CD4-positive, alpha-beta memory T cell (primary cell): Measurements from ENCODE around the gene PRDM2. TPM values are rescaled to one million over a fixed set of nuclear protein-coding genes. Genes with fewer than 3 reads are reported as not detected.

Source experiments
- CTCF ChIA-PET: fragments of 350-600 bp; sonication (Branson Sonifier 250); formaldehyde crosslinking; loops from one replicate; lab custom pipeline; 2021; ENCODE audit warnings: inconsistent platforms; ENCODE audit not compliant: partially characterized antibody; lab: Charles Lee
- POLR2A ChIA-PET: fragments of 350-600 bp; sonication (Branson Sonifier 250); formaldehyde crosslinking; loops from one replicate; lab custom pipeline; 2021; ENCODE audit not compliant: partially characterized antibody; lab: Charles Lee
- DNase-seq, 5 donors: peaks; one replicate each; pipeline versions ENCODE4 v3.0.0 to v3.0.0-alpha.2; 2020 to 2022; ENCODE audit warnings: mixed read lengths in 1 of 5
- H3K27ac ChIP-seq: one replicate; pipeline ENCODE4 v1.7.0; 2013; ENCODE audit warnings: low read depth, low read length
- H3K27me3 ChIP-seq: 2 replicates; pipeline ENCODE4 v1.7.0; 2013; ENCODE audit warnings: mild to moderate bottlenecking, low read length, moderate library complexity; ENCODE audit not compliant: insufficient read depth
- H3K36me3 ChIP-seq: 2 replicates; pipeline ENCODE4 v1.7.0; 2013; ENCODE audit warnings: mild to moderate bottlenecking, low read length, moderate library complexity; ENCODE audit not compliant: insufficient read depth
- H3K4me1 ChIP-seq: 2 replicates; pipeline ENCODE4 v1.7.0; 2013; ENCODE audit warnings: mild to moderate bottlenecking, low read length, moderate library complexity; ENCODE audit not compliant: insufficient read depth
- H3K4me3 ChIP-seq, 2 donors: one replicate each; pipeline ENCODE4 v1.7.0; 2013; ENCODE audit warnings: low read length in 2 of 2, mild to moderate bottlenecking in 1 of 2
- H3K9me3 ChIP-seq, 2 donors: one replicate each; pipeline ENCODE4 v1.7.0; 2013; ENCODE audit warnings: low read length in 2 of 2, control low read depth in 1 of 2; ENCODE audit not compliant: control insufficient read depth in 1 of 2
- H3K27ac Mint-ChIP-seq, 7 donors: one replicate each; pipeline ENCODE4 v1.8.0; 2020 to 2021; ENCODE audit warnings: mixed read lengths in 7 of 7, mild to moderate bottlenecking in 6 of 7, inconsistent platforms in 3 of 7, moderate library complexity in 3 of 7
- H3K27me3 Mint-ChIP-seq, 2 donors: one replicate each; pipeline ENCODE4 v1.8.0; 2020 to 2021; ENCODE audit warnings: mixed read lengths in 2 of 2
- H3K36me3 Mint-ChIP-seq, 2 donors: one replicate each; pipeline ENCODE4 v1.8.0; 2020 to 2021; ENCODE audit warnings: mixed read lengths in 2 of 2, inconsistent platforms in 1 of 2, mild to moderate bottlenecking in 1 of 2
- H3K4me1 Mint-ChIP-seq, 4 donors: one replicate each; pipeline ENCODE4 v1.8.0; 2020 to 2021; ENCODE audit warnings: mixed read lengths in 4 of 4, mild to moderate bottlenecking in 1 of 4
- H3K4me3 Mint-ChIP-seq, 8 donors: one replicate each; pipeline ENCODE4 v1.8.0; 2020 to 2021; ENCODE audit warnings: mixed read lengths in 8 of 8, mild to moderate bottlenecking in 7 of 8, moderate library complexity in 6 of 8, inconsistent platforms in 3 of 8
- H3K9me3 Mint-ChIP-seq, 8 donors: one replicate each; pipeline ENCODE4 v1.8.0; 2020 to 2021; ENCODE audit warnings: mixed read lengths in 8 of 8, mild to moderate bottlenecking in 5 of 8, inconsistent platforms in 3 of 8, moderate library complexity in 1 of 8
- intact Hi-C: fragments of 100-400 bp; cut with micrococcal nuclease; formaldehyde crosslinking; loops from one replicate; pipeline ENCODE4 v1.15.1; 2023
- polyA plus RNA-seq, 2 donors: library from polyadenylated mRNA; unstranded; fragments of 300-500 nt; fragmentation: Illumina TruSeq; gene quantifications; one replicate each; pipeline ENCODE4 v1.2.3, GENCODE V29; 2021
- total RNA-seq, 2 experiments: library from RNA; stranded (reverse); gene quantifications; one replicate each; pipeline ENCODE4 v1.2.3, GENCODE V29; 2021

PRDM2 gene
- total and polyA plus RNA-seq, 4 experiments from 2014 or later = 6.7 to 118 (median 68.3) TPM

- peak overlapping the region in 1 of 7 donors; percentile 61 for H3K27ac Mint-ChIP-seq
- no peak for DNase-seq
- Histone ChIP-seq H3K4me3 (no peak overlapping the region), H3K36me3 (no peaks in the 10 kb centered on the region), H3K27ac (no peak overlapping the region), H3K9me3 (no peaks in the 10 kb centered on the region), H3K4me1 (peaks cover 9% of the 10 kb centered on the region), H3K27me3 (no peaks in the 10 kb centered on the region)
- H3K27me3 Mint-ChIP-seq = no peaks in the 10 kb centered on the region
- intact Hi-C loops = no loop called here
- H3K36me3 Mint-ChIP-seq = peaks cover 11 to 26% of the 10 kb centered on the region in 2 donors
- ChIA-PET POLR2A (interaction anchor here (1.0 kb wide), 1 partner anchor 67 kb away, joined by 4 read pairs; no protein-coding TSS in a partner anchor), CTCF (interaction anchor here (1.0 to 3.5 kb wide), 3 partner anchors 9 to 151 kb away, joined by 3 to 24 read pairs (median 6); no protein-coding TSS in a partner anchor)
- no peaks in the 10 kb centered on the region for H3K9me3 Mint-ChIP-seq
- no peak overlapping the region for H3K4me3 Mint-ChIP-seq
- H3K4me1 Mint-ChIP-seq = peaks cover 9 to 23% (median 14%) of the 10 kb centered on the region in 4 donors
Observed at GRCh38 chr1:13816016-13816760, 116.2 kb downstream of the PRDM2 start.

- Histone ChIP-seq H3K4me3 (no peak overlapping the region), H3K4me1 (peaks cover 7% of the 10 kb centered on the region), H3K9me3 (no peaks in the 10 kb centered on the region), H3K27me3 (no peaks in the 10 kb centered on the region), H3K27ac (no peak overlapping the region), H3K36me3 (no peaks in the 10 kb centered on the region)
- peaks cover 4 to 11% (median 8%) of the 10 kb centered on the region in 4 donors for H3K4me1 Mint-ChIP-seq
- no peak for DNase-seq
- no peaks in the 10 kb centered on the region for H3K27me3 Mint-ChIP-seq
- intact Hi-C loops = no loop called here
- H3K4me3 Mint-ChIP-seq = no peak overlapping the region
- ChIA-PET POLR2A (no interaction called here), CTCF (no interaction called here)
- peak overlapping the region in 1 of 7 donors; percentile 73 for H3K27ac Mint-ChIP-seq
- peaks cover 22 to 35% of the 10 kb centered on the region in 2 donors for H3K36me3 Mint-ChIP-seq
- H3K9me3 Mint-ChIP-seq = no peaks in the 10 kb centered on the region
Observed at GRCh38 chr1:13817906-13818305, 117.9 kb downstream of the PRDM2 start.

GRCh38 chr1:13818926-13819325, 118.9 kb downstream of the PRDM2 start:
- H3K27me3 Mint-ChIP-seq = no peaks in the 10 kb centered on the region
- H3K4me3 ChIP-seq = no peak overlapping the region
- no peak for DNase-seq
- no peak overlapping the region for H3K4me3 Mint-ChIP-seq
- H3K9me3 Mint-ChIP-seq = no peaks in the 10 kb centered on the region
- H3K9me3 ChIP-seq = no peaks in the 10 kb centered on the region
- no peaks in the 10 kb centered on the region for H3K4me1 ChIP-seq
- H3K27ac ChIP-seq = no peak overlapping the region
- ChIA-PET CTCF (interaction anchor here (1.2 kb wide), 1 partner anchor 10 kb away, joined by 4 read pairs; no protein-coding TSS in a partner anchor), POLR2A (no interaction called here)
- no peaks in the 10 kb centered on the region for H3K27me3 ChIP-seq
- peak overlapping the region in 1 of 7 donors; percentile 35 for H3K27ac Mint-ChIP-seq
- H3K36me3 Mint-ChIP-seq = peaks cover 28 to 42% of the 10 kb centered on the region in 2 donors
- H3K4me1 Mint-ChIP-seq = peaks cover 0 to 1% (median 0%) of the 10 kb centered on the region in 4 donors
- intact Hi-C loops = no loop called here
- no peaks in the 10 kb centered on the region for H3K36me3 ChIP-seq

GRCh38 chr1:13819642-13820041, 119.7 kb downstream of the PRDM2 start:
- H3K9me3 Mint-ChIP-seq = no peaks in the 10 kb centered on the region
- H3K27ac ChIP-seq = no peak overlapping the region
- intact Hi-C loops = no loop called here
- no peaks in the 10 kb centered on the region for H3K9me3 ChIP-seq
- ChIA-PET CTCF (interaction anchor here (1.2 kb wide), 1 partner anchor 10 kb away, joined by 4 read pairs; no protein-coding TSS in a partner anchor), POLR2A (no interaction called here)
- peaks cover 29 to 44% of the 10 kb centered on the region in 2 donors for H3K36me3 Mint-ChIP-seq
- no peak overlapping the region for H3K4me3 Mint-ChIP-seq
- H3K27me3 Mint-ChIP-seq = no peaks in the 10 kb centered on the region
- H3K27me3 ChIP-seq = no peaks in the 10 kb centered on the region
- no peak overlapping the region for H3K27ac Mint-ChIP-seq
- no peak overlapping the region for H3K4me3 ChIP-seq
- no peaks in the 10 kb centered on the region for H3K4me1 Mint-ChIP-seq
- no peak for DNase-seq
- H3K36me3 ChIP-seq = no peaks in the 10 kb centered on the region
- H3K4me1 ChIP-seq = no peaks in the 10 kb centered on the region

- Mint-ChIP-seq H3K27me3 (no peaks in the 10 kb centered on the region), H3K27ac (peak overlapping the region in 1 of 7 donors; percentile 55), H3K4me1 (no peaks in the 10 kb centered on the region), H3K36me3 (peaks cover 34 to 44% of the 10 kb centered on the region in 2 donors), H3K4me3 (no peak overlapping the region), H3K9me3 (no peaks in the 10 kb centered on the region)
- Histone ChIP-seq H3K27me3 (no peaks in the 10 kb centered on the region), H3K4me1 (no peaks in the 10 kb centered on the region), H3K27ac (no peak overlapping the region), H3K36me3 (no peaks in the 10 kb centered on the region), H3K9me3 (no peaks in the 10 kb centered on the region), H3K4me3 (no peak overlapping the region)
- no peak for DNase-seq
- CTCF ChIA-PET = no interaction called here
- intact Hi-C loops = no loop called here
- POLR2A ChIA-PET = no interaction called here
Observed at GRCh38 chr1:13820055-13820454, 120.1 kb downstream of the PRDM2 start.

- Mint-ChIP-seq H3K36me3 (peaks cover 34 to 42% of the 10 kb centered on the region in 2 donors), H3K4me3 (no peak overlapping the region), H3K4me1 (no peaks in the 10 kb centered on the region), H3K27me3 (no peaks in the 10 kb centered on the region), H3K9me3 (no peaks in the 10 kb centered on the region), H3K27ac (peak overlapping the region in 1 of 7 donors; percentile 56)
- Histone ChIP-seq H3K27ac (no peak overlapping the region), H3K4me3 (no peak overlapping the region), H3K9me3 (no peaks in the 10 kb centered on the region), H3K4me1 (no peaks in the 10 kb centered on the region), H3K36me3 (no peaks in the 10 kb centered on the region), H3K27me3 (no peaks in the 10 kb centered on the region)
- ChIA-PET POLR2A (no interaction called here), CTCF (no interaction called here)
- intact Hi-C loops = no loop called here
- DNase-seq = no peak
Observed at GRCh38 chr1:13820456-13820855, 120.5 kb downstream of the PRDM2 start.

GRCh38 chr1:13823126-13823880, 123.3 kb downstream of the PRDM2 start:
- peaks cover 31 to 34% of the 10 kb centered on the region in 2 donors for H3K36me3 Mint-ChIP-seq
- intact Hi-C loops = no loop called here

More at GRCh38 chr1:13823126-13823880, 123.3 kb downstream of the PRDM2 start:
- Histone ChIP-seq H3K27me3 (no peaks in the 10 kb centered on the region), H3K4me1 (no peaks in the 10 kb centered on the region), H3K4me3 (no peak overlapping the region), H3K36me3 (no peaks in the 10 kb centered on the region), H3K9me3 (no peaks in the 10 kb centered on the region), H3K27ac (no peak overlapping the region)
- no peaks in the 10 kb centered on the region for H3K9me3 Mint-ChIP-seq
- H3K4me3 Mint-ChIP-seq = no peak overlapping the region
- no peaks in the 10 kb centered on the region for H3K4me1 Mint-ChIP-seq
- POLR2A ChIA-PET = no interaction called here
- no peaks in the 10 kb centered on the region for H3K27me3 Mint-ChIP-seq
- no peak for DNase-seq
- H3K27ac Mint-ChIP-seq = peak overlapping the region in 1 of 7 donors; percentile 70
- CTCF ChIA-PET = interaction anchor here (1.4 kb wide), 1 partner anchor 159 kb away, joined by 3 read pairs; no protein-coding TSS in a partner anchor
